ENCODE measurements around the gene NAB1. TPM values are rescaled to one million over a fixed set of nuclear protein-coding genes. Genes with fewer than 3 reads are reported as not detected.

NAB1 gene
- total RNA-seq, 1 experiment from 2014 or later: 52.1 TPM

DNA sequence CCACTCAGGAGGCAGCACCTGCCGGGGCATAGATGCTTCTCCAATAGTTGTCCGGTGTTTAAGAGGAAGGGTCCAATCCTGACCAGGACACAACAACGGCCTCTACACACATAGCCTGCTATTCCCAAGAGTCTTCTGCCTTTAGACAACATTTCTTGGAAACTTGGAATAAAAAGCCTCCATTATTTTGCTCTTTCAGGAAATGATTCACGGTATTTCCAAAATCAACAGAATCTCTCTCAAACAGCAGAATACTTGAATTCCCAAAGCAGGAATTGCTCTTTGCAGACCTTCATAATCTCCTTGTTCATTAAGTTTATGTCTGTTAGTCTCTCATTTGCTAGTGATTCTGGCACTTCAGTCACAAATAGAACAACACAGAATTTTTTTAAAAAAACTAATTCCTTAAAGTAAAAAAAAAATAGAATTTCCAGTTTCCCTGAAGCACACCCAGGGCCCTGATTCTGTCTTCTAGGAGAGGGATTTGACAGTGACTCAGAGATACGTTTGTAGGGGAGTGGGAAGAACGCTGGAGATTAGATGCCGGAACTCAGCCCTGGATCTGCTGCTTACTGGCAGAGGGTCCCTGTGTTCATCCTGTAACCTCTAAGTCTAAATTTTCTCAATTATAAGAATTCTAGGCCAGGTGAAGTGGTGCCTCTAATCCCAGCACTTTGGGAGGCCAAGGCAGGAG, 74.7 kb downstream of the NAB1 start:
- TF ChIP-seq, protein P1, sequence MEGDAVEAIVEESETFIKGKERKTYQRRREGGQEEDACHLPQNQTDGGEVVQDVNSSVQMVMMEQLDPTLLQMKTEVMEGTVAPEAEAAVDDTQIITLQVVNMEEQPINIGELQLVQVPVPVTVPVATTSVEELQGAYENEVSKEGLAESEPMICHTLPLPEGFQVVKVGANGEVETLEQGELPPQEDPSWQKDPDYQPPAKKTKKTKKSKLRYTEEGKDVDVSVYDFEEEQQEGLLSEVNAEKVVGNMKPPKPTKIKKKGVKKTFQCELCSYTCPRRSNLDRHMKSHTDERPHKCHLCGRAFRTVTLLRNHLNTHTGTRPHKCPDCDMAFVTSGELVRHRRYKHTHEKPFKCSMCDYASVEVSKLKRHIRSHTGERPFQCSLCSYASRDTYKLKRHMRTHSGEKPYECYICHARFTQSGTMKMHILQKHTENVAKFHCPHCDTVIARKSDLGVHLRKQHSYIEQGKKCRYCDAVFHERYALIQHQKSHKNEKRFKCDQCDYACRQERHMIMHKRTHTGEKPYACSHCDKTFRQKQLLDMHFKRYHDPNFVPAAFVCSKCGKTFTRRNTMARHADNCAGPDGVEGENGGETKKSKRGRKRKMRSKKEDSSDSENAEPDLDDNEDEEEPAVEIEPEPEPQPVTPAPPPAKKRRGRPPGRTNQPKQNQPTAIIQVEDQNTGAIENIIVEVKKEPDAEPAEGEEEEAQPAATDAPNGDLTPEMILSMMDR (IDR thresholded peaks at IDR 0.05; ENCODE audit: unreplicated experiment): no peak
- BruUV-seq (replicated peaks): no TSS peak
- H3K4me1 Mint-ChIP-seq (ENCODE audit: low read depth, unreplicated experiment): peaks cover 26% of the 10 kb centered on the region
- no peaks in the 10 kb centered on the region for H3K36me3 Mint-ChIP-seq (ENCODE audit: insufficient read depth, unreplicated experiment)
- CTCF ChIA-PET: no interaction called here
- H3K27ac Mint-ChIP-seq (ENCODE audit: unreplicated experiment): no peak overlapping the region
- no peak for DNase-seq
- intact Hi-C loops (cut with micrococcal nuclease; ENCODE audit: unreplicated experiment): no loop called here
- no peaks in the 10 kb centered on the region for H3K27me3 Mint-ChIP-seq (ENCODE audit: unreplicated experiment)
- H3K4me3 Mint-ChIP-seq (ENCODE audit: low read depth, unreplicated experiment): no peak overlapping the region
- peaks cover 1% of the 10 kb centered on the region for H3K9me3 Mint-ChIP-seq (ENCODE audit: low read depth, unreplicated experiment)

DNA sequence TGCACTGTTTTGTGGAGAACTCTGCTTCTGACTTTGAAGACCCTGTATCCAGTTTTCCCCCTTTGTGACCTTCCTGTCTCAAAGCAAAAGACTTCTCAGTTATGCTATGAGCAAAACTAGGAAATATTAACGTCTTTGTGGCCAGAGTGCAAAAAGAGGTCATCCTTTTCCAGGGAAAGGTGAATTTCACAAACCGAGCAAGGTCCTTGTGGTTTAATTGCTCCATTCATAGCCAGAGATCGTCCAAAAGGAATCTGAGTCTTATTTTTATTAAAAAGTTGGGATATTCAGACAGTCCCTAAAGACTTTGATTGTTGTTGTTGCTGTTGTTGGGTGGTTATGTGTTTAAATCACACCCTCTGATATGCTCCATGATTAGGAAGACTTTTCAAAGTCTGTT, 77.4 kb downstream of the NAB1 start:
- CTCF ChIA-PET: no interaction called here
- intact Hi-C loops (cut with micrococcal nuclease; ENCODE audit: unreplicated experiment): no loop called here
- Mint-ChIP-seq H3K27me3 (ENCODE audit: unreplicated experiment) (no peaks in the 10 kb centered on the region), H3K4me3 (ENCODE audit: low read depth, unreplicated experiment) (no peak overlapping the region), H3K36me3 (ENCODE audit: insufficient read depth, unreplicated experiment) (no peaks in the 10 kb centered on the region), H3K4me1 (ENCODE audit: low read depth, unreplicated experiment) (peaks cover 5% of the 10 kb centered on the region), H3K27ac (ENCODE audit: unreplicated experiment) (no peak overlapping the region), H3K9me3 (ENCODE audit: low read depth, unreplicated experiment) (peaks cover 3% of the 10 kb centered on the region)
- no peak for DNase-seq
- no TSS peak for BruUV-seq (replicated peaks)
- TF ChIP-seq, protein P1 (IDR thresholded peaks at IDR 0.05; ENCODE audit: unreplicated experiment): no peak

DNA sequence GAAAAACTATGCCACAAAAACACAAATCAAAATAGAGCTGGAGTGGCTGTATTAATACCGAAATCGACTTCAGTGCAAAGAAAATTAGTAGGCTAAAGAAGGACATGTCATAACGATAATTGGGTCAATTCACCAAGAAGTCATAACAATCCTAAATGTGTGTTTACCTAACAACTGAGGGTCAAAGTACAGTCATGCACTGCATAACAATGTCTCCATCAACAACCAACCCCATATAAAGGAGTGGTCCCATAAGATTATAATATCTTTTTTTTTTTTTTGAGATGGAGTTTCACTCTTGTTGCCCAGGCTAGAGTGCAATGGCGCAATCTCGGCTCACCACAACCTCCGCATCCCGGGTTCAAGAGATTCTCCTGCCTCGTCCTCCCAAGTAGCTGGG, 87.5 kb downstream of the NAB1 start:
- Mint-ChIP-seq H3K27ac (ENCODE audit: unreplicated experiment) (no peak overlapping the region), H3K9me3 (ENCODE audit: low read depth, unreplicated experiment) (no peaks in the 10 kb centered on the region), H3K27me3 (ENCODE audit: unreplicated experiment) (no peaks in the 10 kb centered on the region), H3K4me1 (ENCODE audit: low read depth, unreplicated experiment) (no peaks in the 10 kb centered on the region), H3K36me3 (ENCODE audit: insufficient read depth, unreplicated experiment) (no peaks in the 10 kb centered on the region), H3K4me3 (ENCODE audit: low read depth, unreplicated experiment) (no peak overlapping the region)
- no peak for DNase-seq
- BruUV-seq (replicated peaks): no TSS peak
- intact Hi-C loops (cut with micrococcal nuclease; ENCODE audit: unreplicated experiment): no loop called here
- CTCF ChIA-PET: interaction anchor here (0.7 kb wide), 1 partner anchor 148 kb away, joined by 3 read pairs; no protein-coding TSS in a partner anchor
- TF ChIP-seq, protein P1 (IDR thresholded peaks at IDR 0.05; ENCODE audit: unreplicated experiment): no peak

DNA sequence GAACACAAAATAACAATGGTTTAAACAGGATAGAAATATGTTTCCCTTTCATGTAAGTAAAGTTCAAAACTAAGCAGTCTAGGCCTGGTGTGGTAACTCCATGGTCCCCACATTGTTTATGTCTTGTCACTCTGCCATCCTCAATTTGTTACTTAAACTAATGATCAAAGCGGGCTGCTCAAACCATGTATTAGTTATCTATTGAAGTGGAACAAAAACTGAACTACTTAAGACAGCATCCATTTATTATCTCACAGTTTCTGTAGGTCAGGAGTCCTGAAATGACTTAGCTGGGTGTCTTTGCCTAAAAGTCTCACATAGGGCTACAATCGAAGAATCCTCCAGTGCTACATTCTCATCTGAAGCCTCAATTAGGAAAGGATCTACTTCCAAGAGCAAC, 91.6 kb downstream of the NAB1 start:
- DNase-seq: no peak
- no peak overlapping the region for H3K27ac Mint-ChIP-seq (ENCODE audit: unreplicated experiment)
- no peak overlapping the region for H3K4me3 Mint-ChIP-seq (ENCODE audit: low read depth, unreplicated experiment)
- CTCF ChIA-PET: no interaction called here
- BruUV-seq (replicated peaks): no TSS peak
- H3K4me1 Mint-ChIP-seq (ENCODE audit: low read depth, unreplicated experiment): no peaks in the 10 kb centered on the region
- no peaks in the 10 kb centered on the region for H3K9me3 Mint-ChIP-seq (ENCODE audit: low read depth, unreplicated experiment)
- H3K36me3 Mint-ChIP-seq (ENCODE audit: insufficient read depth, unreplicated experiment): no peaks in the 10 kb centered on the region
- H3K27me3 Mint-ChIP-seq (ENCODE audit: unreplicated experiment): no peaks in the 10 kb centered on the region
- intact Hi-C loops (cut with micrococcal nuclease; ENCODE audit: unreplicated experiment): no loop called here
- TF ChIP-seq, protein P1 (IDR thresholded peaks at IDR 0.05; ENCODE audit: unreplicated experiment): no peak

Other genes starting within 250 kb of the NAB1 start
- 29.8 and 39.4 TPM in 2 replicates for gene MFSD6, start 240.7 kb upstream of the NAB1 start, total RNA-seq (2022)
- gene NEMP2, start 114.4 kb upstream of the NAB1 start, total RNA-seq (2022): 8.5 and 10.2 TPM in 2 replicates
- 110 and 115 TPM in 2 replicates for gene GLS, start 231.7 kb downstream of the NAB1 start, total RNA-seq (2022)